GM12892 (cell line): Measurements from ENCODE around the gene CNPPD1.

ENCODE experiments used
- POLR2A ChIP-seq: IDR thresholded peaks from 2 replicates; pipeline ENCODE4 v1.6.1; 2011; ENCODE audit warnings: low read depth, low read length, control low read depth
- POLR2AphosphoS5 ChIP-seq: IDR thresholded peaks from 2 replicates; pipeline ENCODE4 v1.6.1; 2011; ENCODE audit warnings: low read depth, low read length, control low read depth
- TAF1 ChIP-seq: IDR thresholded peaks from 2 replicates; pipeline ENCODE4 v1.6.1; 2011; ENCODE audit warnings: low read depth, mild to moderate bottlenecking, control low read depth, low read length, borderline replicate concordance

- 0 out of 2 replicates have a peak, but pooled peaks have one; percentile 14 for TF ChIP-seq POLR2AphosphoS5
- TF ChIP-seq POLR2A: no peak
- TF ChIP-seq TAF1: no peak
These were observed 33.6 kb upstream of the CNPPD1 start for GRCh38 chr2:219210196-219210885.
